ENCODE data around the gene CSTF2T. TPM values are rescaled to one million over a fixed set of nuclear protein-coding genes. Genes with fewer than 3 reads are reported as not detected.

CSTF2T gene
- total RNA-seq, 1 experiment from 2014 or later = 42.1 TPM

GRCh38 chr10:51706225-51706624, 6.8 kb upstream of the CSTF2T start:
- Mint-ChIP-seq H3K27ac (no peak overlapping the region), H3K27me3 (ENCODE audit: low read depth) (no peaks in the 10 kb centered on the region), H3K36me3 (ENCODE audit: insufficient read depth in 1 of 3, low read depth in 3 of 3) (no peaks in the 10 kb centered on the region), H3K4me1 (peaks cover 11 to 13% of the 10 kb centered on the region in 2 experiments), H3K9me3 (no peaks in the 10 kb centered on the region), H3K4me3 (no peak overlapping the region)
- H2BK20ac ChIP-seq (ENCODE audit: low read depth, low read length, poor library complexity, severe bottlenecking) = no peak overlapping the region
- H3K27me3 ChIP-seq (ENCODE audit: insufficient read depth, low read length) = no peaks in the 10 kb centered on the region
- H3K9me3 ChIP-seq (ENCODE audit: control insufficient read depth, low read depth, low read length) = no peaks in the 10 kb centered on the region
- no peaks in the 10 kb centered on the region for H3K79me1 ChIP-seq (ENCODE audit: insufficient read depth, low read depth, low read length, poor library complexity, severe bottlenecking)
- no peak overlapping the region for H4K91ac ChIP-seq (ENCODE audit: insufficient read length, low read depth, low read length)
- H3K4me2 ChIP-seq (ENCODE audit: insufficient read depth, insufficient read length, low read length) = no peak overlapping the region
- H3K14ac ChIP-seq (ENCODE audit: insufficient read depth, low read length) = no peak overlapping the region
- H4K8ac ChIP-seq (replicated peaks; ENCODE audit: insufficient read length, low read depth, low read length) = no peak overlapping the region
- peaks cover 3% of the 10 kb centered on the region; the same call in 1 of the 2 replicates for H3K4me1 ChIP-seq (ENCODE audit: insufficient read depth, low read length)
- H3K79me2 ChIP-seq (ENCODE audit: insufficient read depth, low read length) = no peaks in the 10 kb centered on the region
- H2AFZ ChIP-seq (ENCODE audit: low read length) = no peak overlapping the region
- H2AK5ac ChIP-seq (ENCODE audit: insufficient read length, low read length) = no peak overlapping the region
- no peak for DNase-seq
- TF ChIP-seq CTCF (conservative IDR thresholded peaks at IDR 0.05) = no peak
- H2BK15ac ChIP-seq (ENCODE audit: low read depth, low read length) = no peak overlapping the region
- H3K4ac ChIP-seq (ENCODE audit: low read depth, low read length) = no peak overlapping the region
- WGBS (ENCODE audit: extremely low coverage, insufficient read length, low lambda C conversion rate) = no CpG with 5 or more reads among the region's 3 CpGs
- no peak overlapping the region for H4K5ac ChIP-seq (ENCODE audit: insufficient read length, low read depth, low read length)
- H3K23me2 ChIP-seq (ENCODE audit: insufficient read length, low read depth, low read length, poor library complexity, severe bottlenecking) = no peaks in the 10 kb centered on the region
- no peak overlapping the region for H3K9ac ChIP-seq (ENCODE audit: extremely low read depth, insufficient read length, low read length)
- no peaks in the 10 kb centered on the region for H4K20me1 ChIP-seq (ENCODE audit: control insufficient read depth, insufficient read depth, insufficient read length)
- no peak overlapping the region for H2BK120ac ChIP-seq (ENCODE audit: low read depth, low read length, poor library complexity, severe bottlenecking)
- no peak overlapping the region for H3K18ac ChIP-seq (ENCODE audit: insufficient read length, low read depth, low read length)
- H2BK5ac ChIP-seq (ENCODE audit: insufficient read length, low read length) = no peak overlapping the region
- H3K56ac ChIP-seq (ENCODE audit: insufficient read length, low read depth, low read length) = no peak overlapping the region
- H3K23ac ChIP-seq (ENCODE audit: insufficient read length, low read depth, low read length) = no peak overlapping the region
- H2BK12ac ChIP-seq (ENCODE audit: insufficient read length, low read depth, low read length) = no peak overlapping the region
- H3T11ph ChIP-seq (ENCODE audit: low read length) = no peak overlapping the region
- no peak overlapping the region for H3K27ac ChIP-seq (ENCODE audit: insufficient read length, low read depth, low read length)
